NCI-H2227 treated with DMSO at 0.1 percent for 48 hours (cell line): ENCODE measurements around the gene PNPLA6.
"Not testable (repeated sequence)": the region's sequence is repeated elsewhere in the genome, so short reads cannot be mapped to it uniquely, and the experiment has no call there.

Experiments
- DNase-seq: peaks from one replicate; lab custom pipeline; 2025; lab: John Stamatoyannopoulos, UW

PNPLA6 gene

DNA sequence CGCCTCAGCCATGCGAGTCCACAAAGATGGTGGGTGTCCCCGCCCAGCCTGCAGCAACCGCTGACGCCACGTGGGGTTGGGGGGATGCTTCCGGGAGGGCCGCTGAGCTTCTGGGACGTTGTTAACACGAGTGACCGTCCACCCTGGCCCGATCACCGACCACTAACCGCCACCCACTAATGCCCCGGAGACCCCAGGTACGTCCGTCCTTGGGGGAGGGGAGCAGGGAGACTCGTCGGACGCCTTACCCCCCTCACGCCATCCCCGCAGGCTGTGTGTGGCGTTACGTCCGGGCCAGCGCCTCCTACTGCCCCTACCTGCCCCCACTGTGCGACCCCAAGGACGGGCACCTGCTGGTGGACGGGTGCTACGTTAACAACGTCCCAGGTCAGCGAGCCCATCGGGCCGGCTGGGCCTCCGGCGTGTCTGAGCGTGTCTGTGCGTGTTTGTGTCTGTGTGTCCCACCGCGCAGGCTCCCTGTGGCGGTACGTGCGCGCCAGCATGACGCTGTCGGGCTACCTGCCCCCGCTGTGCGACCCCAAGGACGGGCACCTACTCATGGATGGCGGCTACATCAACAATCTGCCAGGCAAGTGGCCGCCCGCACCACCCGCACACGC lies 21.3 kb downstream of the PNPLA6 start:
- DNase-seq, result no peak

- DNase-seq, result no peak
Measured at GRCh38 chr19:7558667-7559066, 23.1 kb downstream of the PNPLA6 start.

- no peak for DNase-seq
Measured at GRCh38 chr19:7559102-7559501, 23.6 kb downstream of the PNPLA6 start.

GRCh38 chr19:7560255-7560654 lies 24.7 kb downstream of the PNPLA6 start:
- DNase-seq, result no peak

DNA sequence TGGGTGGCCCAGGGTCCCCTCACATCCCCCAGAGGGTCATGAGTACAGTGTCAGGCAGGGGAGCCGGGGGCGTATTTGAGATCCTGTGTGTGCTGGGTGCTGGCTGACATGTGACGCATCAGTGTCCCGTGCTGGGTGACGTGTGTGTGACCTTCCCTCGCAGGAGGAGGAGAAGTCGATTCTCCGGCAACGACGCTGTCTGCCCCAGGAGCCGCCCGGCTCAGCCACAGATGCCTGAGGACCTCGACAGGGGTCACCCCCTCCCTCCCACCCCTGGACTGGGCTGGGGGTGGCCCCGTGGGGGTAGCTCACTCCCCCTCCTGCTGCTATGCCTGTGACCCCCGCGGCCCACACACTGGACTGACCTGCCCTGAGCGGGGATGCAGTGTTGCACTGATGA lies 25.8 kb downstream of the PNPLA6 start:
- no peak for DNase-seq

GRCh38 chr19:7562646-7563393 lies 27.3 kb downstream of the PNPLA6 start:
- no peak for DNase-seq

DNA sequence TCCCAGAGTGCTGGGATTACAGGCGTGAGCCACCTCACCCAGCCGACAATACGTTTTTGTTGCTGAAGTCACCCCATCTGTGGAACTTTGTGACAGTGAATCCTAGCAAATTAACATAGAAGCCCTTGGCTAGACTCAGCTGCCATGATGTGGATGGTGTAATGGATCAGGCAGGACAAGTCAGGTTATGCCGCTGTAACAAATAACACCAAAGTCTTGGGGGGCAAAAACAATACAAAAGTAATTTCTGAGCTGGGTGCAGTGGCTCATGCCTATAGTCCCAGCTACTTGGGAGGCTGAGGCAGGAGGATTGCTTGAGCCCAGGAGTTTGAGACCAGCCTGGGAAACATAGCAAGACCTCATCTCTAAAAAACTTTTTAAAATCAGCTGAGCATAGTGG lies 29.3 kb downstream of the PNPLA6 start:
- no peak for DNase-seq

- no peak for DNase-seq
Measured at GRCh38 chr19:7565332-7565731, 29.8 kb downstream of the PNPLA6 start.

- no peak for DNase-seq
Measured at GRCh38 chr19:7570761-7571160, 35.2 kb downstream of the PNPLA6 start.

DNA sequence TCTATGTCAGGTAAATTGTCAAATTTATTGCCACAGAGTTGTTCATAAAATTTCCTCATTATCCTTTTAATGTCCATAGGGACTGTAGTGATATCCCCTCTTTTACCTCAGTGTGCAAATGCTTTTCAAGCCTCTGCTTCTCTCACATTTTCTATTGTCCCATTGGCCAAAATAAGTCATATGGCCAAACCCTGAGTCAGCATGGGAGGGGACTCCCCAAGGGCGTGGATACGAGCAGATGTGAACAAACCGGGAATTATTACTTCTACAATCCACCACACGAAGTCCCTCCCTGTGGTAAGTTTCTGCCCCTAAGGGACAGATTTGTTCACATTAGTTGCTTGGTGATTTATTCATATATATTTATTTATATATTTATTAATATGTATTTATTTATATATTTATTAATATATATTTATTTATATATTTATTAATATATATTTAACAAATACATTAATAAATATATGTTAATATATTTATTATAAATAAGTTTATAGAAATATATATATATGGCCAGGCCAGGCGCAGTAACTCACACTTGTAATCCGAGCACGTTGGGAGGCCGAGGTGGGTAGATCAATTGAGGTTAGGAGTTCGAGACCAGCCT lies 40.0 kb downstream of the PNPLA6 start:
- DNase-seq, result no peak

DNA sequence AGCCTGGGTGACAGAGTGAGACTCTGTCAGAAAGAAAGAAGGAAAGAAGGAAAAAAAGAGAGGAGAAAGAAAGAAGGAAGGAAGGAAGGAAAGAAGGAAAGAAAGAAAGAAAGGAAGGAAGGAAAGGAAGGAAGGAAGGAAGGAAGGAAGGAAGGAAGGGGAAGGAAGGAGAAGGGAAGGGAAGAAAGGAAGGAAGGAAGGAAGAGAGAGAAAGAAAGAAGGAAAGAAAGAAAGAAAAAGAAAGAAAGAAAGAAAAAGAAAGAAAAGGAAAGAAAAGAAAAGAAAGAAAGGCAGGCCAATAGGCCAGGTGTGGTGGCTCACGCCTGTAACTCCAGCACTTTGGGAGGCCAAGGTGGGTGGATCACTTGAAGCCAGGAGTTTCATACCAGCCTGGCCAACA lies 41.9 kb downstream of the PNPLA6 start:
- not testable (repeated sequence) for DNase-seq

- no peak for DNase-seq
Measured at GRCh38 chr19:7578127-7578526, 42.6 kb downstream of the PNPLA6 start.

GRCh38 chr19:7579182-7579581 lies 43.7 kb downstream of the PNPLA6 start:
- no peak for DNase-seq

DNA sequence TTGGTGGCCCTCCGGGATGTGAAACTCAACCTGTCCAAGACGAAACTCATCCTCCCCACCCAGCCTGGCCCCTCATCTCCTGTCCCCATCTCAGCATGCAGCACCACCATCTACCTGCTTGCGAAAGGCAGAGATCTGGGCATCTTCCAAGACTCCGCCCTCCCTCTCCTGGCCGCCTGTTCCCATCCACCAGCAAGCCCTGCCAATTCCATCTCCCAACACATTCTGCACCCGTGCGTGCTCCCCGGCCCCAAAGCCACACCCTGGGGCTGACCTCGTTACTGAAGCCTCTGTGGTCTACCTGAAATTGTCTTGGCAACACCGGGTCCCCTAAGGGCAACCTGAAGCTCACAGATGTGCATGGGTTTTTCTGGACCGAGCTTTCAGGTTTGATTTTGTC lies 46.9 kb downstream of the PNPLA6 start:
- DNase-seq, result no peak

DNA sequence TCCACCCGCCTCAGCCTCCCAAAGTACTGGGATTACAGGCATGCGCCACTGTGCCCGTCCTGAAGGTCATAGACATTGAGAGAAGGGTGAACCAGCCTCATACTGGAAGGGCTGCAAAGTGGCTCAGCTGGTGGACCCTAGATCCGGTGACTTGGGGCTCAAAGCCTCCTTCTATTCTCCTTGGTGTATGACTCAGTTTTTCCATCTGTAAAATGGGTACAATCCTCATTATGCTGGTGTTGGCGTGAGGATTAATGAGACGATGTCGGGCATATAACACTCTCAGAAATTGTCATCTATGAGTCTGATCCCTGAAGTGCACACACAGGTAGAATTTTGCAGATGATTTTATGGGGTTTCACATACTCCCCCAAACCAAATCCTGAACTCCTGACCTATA lies 54.3 kb downstream of the PNPLA6 start:
- DNase-seq, result no peak

GRCh38 chr19:7590256-7590655 lies 54.7 kb downstream of the PNPLA6 start:
- DNase-seq, result no peak

- peak; percentile 64 for DNase-seq
Measured at GRCh38 chr19:7595466-7596133, 60.1 kb downstream of the PNPLA6 start, which contains the start of gene CAMSAP3. TSS of gene CAMSAP3 (plus strand) at chr19:7595863. CDS start at chr19:7596003, 140 bp downstream.

- no peak for DNase-seq
Measured at GRCh38 chr19:7596211-7596937, 60.9 kb downstream of the PNPLA6 start.

DNA sequence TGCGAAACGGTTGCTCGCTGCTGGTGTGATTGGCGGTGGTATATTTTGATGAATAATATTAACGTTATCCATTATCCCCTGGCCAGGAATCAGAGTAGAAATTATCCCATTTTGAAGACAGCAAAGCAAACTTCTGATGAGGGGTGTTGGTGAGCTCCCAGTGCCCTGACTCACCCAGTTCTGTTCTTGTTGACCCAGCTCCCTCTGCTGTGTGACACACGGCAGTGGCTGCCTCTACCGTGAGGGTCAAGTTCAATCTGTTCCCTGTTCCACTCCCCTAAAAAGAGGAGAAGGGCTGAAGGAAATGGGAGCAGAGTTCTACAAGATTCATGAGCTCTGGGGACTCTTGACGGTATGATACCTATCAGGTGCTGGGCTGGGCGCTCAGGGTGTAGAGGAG lies 62.2 kb downstream of the PNPLA6 start:
- DNase-seq, result no peak

DNA sequence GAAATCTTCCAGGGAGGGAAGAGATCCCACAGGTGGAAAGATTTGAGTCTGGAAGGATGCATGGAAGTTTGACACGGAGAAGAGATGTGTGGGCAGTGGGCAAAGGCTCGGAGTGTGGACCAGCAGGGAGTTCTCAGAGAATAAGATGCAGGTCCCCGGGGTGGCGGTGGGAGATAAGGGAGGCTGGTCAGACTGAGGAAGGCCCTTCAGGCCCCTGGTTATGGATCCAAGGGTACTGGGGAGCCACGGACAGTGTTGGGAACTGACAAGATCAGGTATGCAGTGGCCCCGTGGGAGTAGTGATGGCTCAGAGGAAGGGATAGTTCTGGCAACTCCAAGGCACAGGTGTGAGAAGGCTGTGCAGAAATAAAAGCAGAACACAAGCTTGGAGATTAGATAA lies 62.7 kb downstream of the PNPLA6 start:
- DNase-seq, result no peak

GRCh38 chr19:7600721-7601120 lies 65.2 kb downstream of the PNPLA6 start:
- DNase-seq, result no peak
